GM18858 (cell line): Measurements from ENCODE around the gene RNF151.
"Not testable (repeated sequence)": the region's sequence is repeated elsewhere in the genome, so short reads cannot be mapped to it uniquely, and the experiment has no call there.

Source experiments
- ATAC-seq: cut with Tn5 transposase; IDR thresholded peaks from one replicate; pipeline ENCODE4 v1.9.1; 2021; ENCODE audit not compliant: unreplicated experiment

The RNF151 gene

GRCh38 chr16:1938316-1938715, 28.3 kb upstream of the RNF151 start:
- ATAC-seq: no peak

GRCh38 chr16:1938910-1939309, 27.7 kb upstream of the RNF151 start:
- ATAC-seq: no peak

DNA sequence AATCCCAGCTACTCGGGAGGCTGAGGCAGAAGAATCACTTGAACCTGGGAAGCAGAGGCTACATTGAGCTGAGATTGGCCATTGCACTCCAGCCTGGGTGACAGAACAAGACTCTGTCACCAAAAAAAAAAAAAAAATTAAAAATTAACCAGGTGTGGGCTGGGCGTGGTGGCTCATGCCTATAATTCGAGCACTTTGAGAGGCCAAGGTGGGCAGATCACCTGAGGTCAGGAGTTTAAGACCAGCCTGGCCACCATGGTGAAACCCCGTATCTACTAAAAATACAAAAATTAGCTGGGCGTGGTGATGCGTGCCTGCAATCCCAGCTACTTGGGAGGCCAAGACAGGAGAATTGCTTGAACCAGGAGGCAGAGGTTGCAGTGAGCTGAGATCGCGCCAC, 26.8 kb upstream of the RNF151 start:
- ATAC-seq: not testable (repeated sequence)

- ATAC-seq: no peak
Measured at GRCh38 chr16:1940273-1941161, 26.1 kb upstream of the RNF151 start.

- no peak for ATAC-seq
Measured at GRCh38 chr16:1941162-1942046, 25.3 kb upstream of the RNF151 start.

GRCh38 chr16:1942047-1942809, 24.4 kb upstream of the RNF151 start:
- no peak for ATAC-seq

- peak; percentile 71 for ATAC-seq
Measured at GRCh38 chr16:1942810-1943726, 23.6 kb upstream of the RNF151 start, which contains the start of gene MSRB1. MSRB1 (minus strand) TSS chr16:1943199; CDS start chr16:1943156, 43 bp downstream.

GRCh38 chr16:1944612-1945199, 21.9 kb upstream of the RNF151 start:
- ATAC-seq: no peak

- no peak for ATAC-seq
Measured at GRCh38 chr16:1945559-1946391, 20.9 kb upstream of the RNF151 start.

- ATAC-seq: no peak
Measured at GRCh38 chr16:1946495-1947368, 19.9 kb upstream of the RNF151 start.

DNA sequence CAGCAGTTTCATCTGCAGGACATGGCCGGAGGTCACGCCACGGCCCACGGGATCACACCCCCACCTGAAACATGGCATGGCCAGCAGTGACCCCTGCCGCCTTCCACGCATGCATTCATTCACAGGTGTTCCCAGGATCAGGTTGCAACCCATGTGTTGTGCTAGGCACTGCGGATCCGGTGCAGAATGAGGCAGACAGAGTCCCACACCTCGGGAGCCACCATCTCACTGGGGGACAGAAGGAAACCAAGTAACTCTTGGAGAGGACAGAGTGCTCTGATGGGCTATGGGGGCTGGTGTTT, 19.3 kb upstream of the RNF151 start:
- no peak for ATAC-seq

- ATAC-seq: no peak
Measured at GRCh38 chr16:1949507-1949906, 17.1 kb upstream of the RNF151 start.

DNA sequence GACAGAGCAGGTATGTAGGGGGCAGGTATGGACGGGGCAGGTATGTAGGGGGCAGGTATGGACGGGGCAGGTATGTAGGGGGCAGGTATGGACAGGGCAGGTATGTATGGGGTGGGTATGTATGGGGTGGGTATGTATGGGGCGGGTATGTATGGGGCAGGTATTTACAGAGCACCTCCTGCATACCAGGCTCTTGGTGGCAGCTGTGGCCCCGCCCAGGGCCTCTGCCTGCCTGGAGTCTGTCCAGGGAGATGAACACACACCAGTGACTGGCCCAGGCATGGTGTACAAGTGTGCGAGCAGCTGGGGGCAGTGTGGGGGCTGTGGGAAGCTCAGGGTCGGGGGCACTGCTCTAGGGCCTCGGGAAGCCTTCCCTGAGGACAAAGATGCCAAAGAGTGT, 16.6 kb upstream of the RNF151 start:
- no peak for ATAC-seq

DNA sequence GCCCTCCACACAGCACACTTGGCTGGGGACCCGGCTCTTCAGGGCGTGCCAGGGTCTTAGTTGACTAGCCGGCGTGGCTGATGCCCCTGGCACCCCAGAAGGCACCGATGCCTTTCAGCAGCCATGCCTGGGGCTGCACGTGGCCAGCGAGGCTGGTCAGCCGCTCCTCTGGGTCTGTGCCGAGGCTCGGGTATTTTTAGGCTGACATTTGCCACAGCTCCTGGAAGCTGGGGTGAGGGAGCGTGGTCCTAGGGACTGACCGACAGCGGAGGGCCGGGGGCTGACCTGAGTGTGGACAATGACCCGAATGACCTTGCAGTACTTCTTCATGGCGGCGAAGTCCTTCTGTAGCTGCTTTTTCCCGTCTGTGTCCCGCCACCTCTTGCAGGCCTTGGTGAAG, 16.1 kb upstream of the RNF151 start:
- no peak for ATAC-seq

DNA sequence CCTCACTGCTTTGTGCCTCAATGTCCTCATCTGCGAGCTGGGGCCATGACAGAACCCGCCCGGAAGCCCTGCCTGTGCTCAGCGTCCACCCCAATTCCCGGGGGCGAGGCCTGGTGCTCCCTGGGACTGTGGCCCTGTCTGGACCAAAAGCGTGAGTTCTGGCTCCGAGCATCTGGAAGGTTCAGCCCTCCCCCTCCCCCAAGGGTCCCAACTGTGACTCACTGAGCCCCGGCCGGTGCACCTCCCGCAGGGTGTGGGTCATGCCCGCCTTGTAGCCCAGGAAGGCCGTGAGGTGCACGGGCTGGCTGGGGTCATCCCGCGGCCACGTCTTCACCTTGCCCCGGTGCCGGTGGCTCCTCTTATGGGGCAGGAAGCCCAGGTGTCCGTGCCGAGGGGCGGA, 12.9 kb upstream of the RNF151 start:
- no peak for ATAC-seq

- not testable (repeated sequence) for ATAC-seq
Measured at GRCh38 chr16:1957434-1958142, 9.1 kb upstream of the RNF151 start.

- ATAC-seq: not testable (repeated sequence)
Measured at GRCh38 chr16:1958143-1958491, 8.5 kb upstream of the RNF151 start.
